NOMO-1 treated with DMSO at 0.1 percent for 48 hours (cell line): ENCODE measurements around the gene ADNP2.
"Not testable (repeated sequence)": the region's sequence is repeated elsewhere in the genome, so short reads cannot be mapped to it uniquely, and the experiment has no call there.

ENCODE experiments used
- DNase-seq: peaks from one replicate; lab custom pipeline; 2025; ENCODE audit not compliant: unreplicated experiment; lab: John Stamatoyannopoulos, UW

Gene ADNP2

GRCh38 chr18:80145196-80145804 is 36.2 kb downstream of the ADNP2 start:
- DNase-seq: no peak

- DNase-seq: no peak
Measured at GRCh38 chr18:80147037-80147417, 38.0 kb downstream of the ADNP2 start.

GRCh38 chr18:80147418-80148325 is 38.6 kb downstream of the ADNP2 start:
- DNase-seq: peak; percentile 69

- peak; percentile 66 for DNase-seq
Measured at GRCh38 chr18:80148326-80149199, 39.5 kb downstream of the ADNP2 start.

GRCh38 chr18:80149667-80150066 is 40.6 kb downstream of the ADNP2 start:
- DNase-seq: no peak

GRCh38 chr18:80154293-80154692 is 45.2 kb downstream of the ADNP2 start:
- DNase-seq: no peak

GRCh38 chr18:80157708-80158343 is 48.8 kb downstream of the ADNP2 start:
- peak; percentile 5 for DNase-seq

- DNase-seq: no peak
Measured at GRCh38 chr18:80158365-80158764, 49.3 kb downstream of the ADNP2 start.

GRCh38 chr18:80159713-80160636 is 50.9 kb downstream of the ADNP2 start:
- DNase-seq: no peak

GRCh38 chr18:80161781-80162417 is 52.8 kb downstream of the ADNP2 start:
- DNase-seq: no peak

GRCh38 chr18:80163183-80163582 is 54.1 kb downstream of the ADNP2 start:
- DNase-seq: no peak

GRCh38 chr18:80164727-80165355 is 55.8 kb downstream of the ADNP2 start:
- not testable (repeated sequence) for DNase-seq

GRCh38 chr18:80166240-80166639 is 57.2 kb downstream of the ADNP2 start:
- DNase-seq: no peak

GRCh38 chr18:80166725-80167124 is 57.7 kb downstream of the ADNP2 start:
- DNase-seq: no peak

GRCh38 chr18:80167331-80167730 is 58.3 kb downstream of the ADNP2 start:
- DNase-seq: no peak

- no peak for DNase-seq
Measured at GRCh38 chr18:80167931-80168330, 58.9 kb downstream of the ADNP2 start.

GRCh38 chr18:80168346-80168745 is 59.3 kb downstream of the ADNP2 start:
- no peak for DNase-seq

GRCh38 chr18:80168982-80169381 is 59.9 kb downstream of the ADNP2 start:
- DNase-seq: no peak

GRCh38 chr18:80169607-80170006 is 60.5 kb downstream of the ADNP2 start:
- no peak for DNase-seq
